SK-N-MC (cell line): ENCODE data around the gene DISC1.

Source experiments
- DNase-seq: peaks from one replicate; pipeline ENCODE4 v3.0.0-alpha.2; 2011; ENCODE audit warnings: low read depth, low spot score
- H3K27ac ChIP-seq: fragments of 200-600 bp; sonication (generic); 2 replicates; pipeline ENCODE4 v1.5.1; 2016; ENCODE audit warnings: mixed run types
- H3K36me3 ChIP-seq: fragments of 200-600 bp; sonication (generic); 2 replicates; pipeline ENCODE4 v1.6.1; 2017; ENCODE audit warnings: antibody characterized with exemption, low read length, mixed read lengths; ENCODE audit not compliant: insufficient read depth
- H3K4me3 ChIP-seq: fragments of 200-600 bp; sonication (generic); 2 replicates; pipeline ENCODE4 v1.5.1; 2016
- H3K9ac ChIP-seq: fragments of 200-600 bp; sonication (generic); 2 replicates; pipeline ENCODE4 v1.8.0; 2017; ENCODE audit warnings: mixed run types, mixed read lengths; ENCODE audit not compliant: insufficient read length
- H3K9me3 ChIP-seq: fragments of 200-600 bp; sonication (generic); 2 replicates; pipeline ENCODE4 v1.6.1; 2017; ENCODE audit warnings: low read depth, mild to moderate bottlenecking, antibody characterized with exemption, low read length, moderate library complexity, mixed read lengths
- EZH2 ChIP-seq: fragments of 200-600 bp; sonication (generic); IDR thresholded peaks from one replicate; pipeline ENCODE4 v1.6.1; 2017; ENCODE audit warnings: antibody characterized with exemption
- FOXP2 ChIP-seq: optimal IDR thresholded peaks from 2 replicates; pipeline ENCODE3; 2011; ENCODE audit warnings: mild to moderate bottlenecking, moderate library complexity; ENCODE audit not compliant: insufficient read depth; ENCODE audit errors: extremely low read length, control extremely low read depth
- POLR2AphosphoS5 ChIP-seq: IDR thresholded peaks from 2 replicates; pipeline ENCODE4 v1.6.1; 2012; ENCODE audit warnings: mild to moderate bottlenecking, low read depth, low read length, borderline replicate concordance

Gene DISC1

GRCh38 chr1:232037774-232038388 lies 411.3 kb downstream of the DISC1 start:
- DNase-seq = no peak
- Histone ChIP-seq H3K9ac (no peak overlapping the region), H3K9me3 (no peaks in the 10 kb centered on the region), H3K4me3 (no peak overlapping the region), H3K36me3 (no peaks in the 10 kb centered on the region), H3K27ac (no peak overlapping the region)
- no peak for TF ChIP-seq FOXP2
- TF ChIP-seq POLR2AphosphoS5 = no peak
- no peak for TF ChIP-seq EZH2

- Histone ChIP-seq H3K27ac (no peak overlapping the region), H3K36me3 (no peaks in the 10 kb centered on the region), H3K9me3 (no peaks in the 10 kb centered on the region), H3K4me3 (no peak overlapping the region), H3K9ac (no peak overlapping the region)
- no peak for DNase-seq
- TF ChIP-seq FOXP2 (no peak), EZH2 (no peak), POLR2AphosphoS5 (no peak)
These were observed 412.4 kb downstream of the DISC1 start for GRCh38 chr1:232038706-232039677.

- Histone ChIP-seq H3K9ac (no peak overlapping the region), H3K4me3 (no peak overlapping the region), H3K27ac (no peak overlapping the region), H3K9me3 (no peaks in the 10 kb centered on the region), H3K36me3 (no peaks in the 10 kb centered on the region)
- no peak for DNase-seq
- TF ChIP-seq FOXP2 (no peak), POLR2AphosphoS5 (no peak), EZH2 (no peak)
These were observed 413.7 kb downstream of the DISC1 start for GRCh38 chr1:232040260-232040659.

GRCh38 chr1:232044728-232045127 lies 418.1 kb downstream of the DISC1 start:
- no peak for DNase-seq
- no peaks in the 10 kb centered on the region for H3K36me3 ChIP-seq
- H3K27ac ChIP-seq = no peak overlapping the region
- no peak overlapping the region for H3K4me3 ChIP-seq
- TF ChIP-seq EZH2 = no peak
- TF ChIP-seq FOXP2 = no peak
- TF ChIP-seq POLR2AphosphoS5 = no peak
- H3K9me3 ChIP-seq = no peaks in the 10 kb centered on the region
- H3K9ac ChIP-seq = no peak overlapping the region

GRCh38 chr1:232045139-232045994 lies 418.8 kb downstream of the DISC1 start:
- TF ChIP-seq FOXP2 = no peak
- no peak for TF ChIP-seq EZH2
- no peak for TF ChIP-seq POLR2AphosphoS5
- H3K9ac ChIP-seq = no peak overlapping the region
- no peak overlapping the region for H3K27ac ChIP-seq

GRCh38 chr1:232046451-232047306 lies 420.1 kb downstream of the DISC1 start:
- Histone ChIP-seq H3K9me3 (no peaks in the 10 kb centered on the region), H3K9ac (no peak overlapping the region), H3K4me3 (no peak overlapping the region), H3K27ac (no peak overlapping the region), H3K36me3 (no peaks in the 10 kb centered on the region)
- no peak for DNase-seq
- TF ChIP-seq EZH2 (no peak), POLR2AphosphoS5 (no peak), FOXP2 (no peak)

More at GRCh38 chr1:232045139-232045994, 418.8 kb downstream of the DISC1 start:
- Histone ChIP-seq H3K36me3 (no peaks in the 10 kb centered on the region), H3K9me3 (no peaks in the 10 kb centered on the region), H3K4me3 (no peak overlapping the region)
- no peak for DNase-seq

GRCh38 chr1:232047473-232047872 lies 420.9 kb downstream of the DISC1 start:
- TF ChIP-seq FOXP2 = no peak
- TF ChIP-seq POLR2AphosphoS5 = no peak
- TF ChIP-seq EZH2 = no peak
- Histone ChIP-seq H3K9ac (no peak overlapping the region), H3K27ac (no peak overlapping the region), H3K4me3 (no peak overlapping the region), H3K9me3 (no peaks in the 10 kb centered on the region), H3K36me3 (no peaks in the 10 kb centered on the region)
- DNase-seq = no peak
